H7 (cell line): ENCODE measurements around the gene ANKRD16. TPM values are rescaled to one million over a fixed set of nuclear protein-coding genes. Genes with fewer than 3 reads are reported as not detected.
"Not testable (repeated sequence)": the region's sequence is repeated elsewhere in the genome, so short reads cannot be mapped to it uniquely, and the experiment has no call there.

Experiments
- DNase-seq: peaks from one replicate; pipeline ENCODE4 v3.0.0; 2012
- H3K27me3 ChIP-seq: 2 replicates; pipeline ENCODE4 v1.6.0; 2011; ENCODE audit warnings: mild to moderate bottlenecking, low read length; ENCODE audit not compliant: control insufficient read depth, insufficient read depth
- H3K36me3 ChIP-seq: replicated peaks from 2 replicates; pipeline ENCODE4 v1.5.1; 2011; ENCODE audit warnings: low read length; ENCODE audit not compliant: control insufficient read depth, insufficient read depth
- H3K4me3 ChIP-seq: 2 replicates; pipeline ENCODE4 v1.5.1; 2011; ENCODE audit warnings: low read depth, mild to moderate bottlenecking, control low read depth, low read length, moderate library complexity; ENCODE audit not compliant: insufficient read depth
- total RNA-seq: library from RNA; depleted of rRNA; stranded (reverse); fragments of >200 nt; shearing (Covaris generic); gene quantifications from 2 replicates; pipeline ENCODE4 v1.2.3, GENCODE V29; 2014

The ANKRD16 gene
- total RNA-seq, 1 experiment from 2014 or later = 11.1 TPM

DNA sequence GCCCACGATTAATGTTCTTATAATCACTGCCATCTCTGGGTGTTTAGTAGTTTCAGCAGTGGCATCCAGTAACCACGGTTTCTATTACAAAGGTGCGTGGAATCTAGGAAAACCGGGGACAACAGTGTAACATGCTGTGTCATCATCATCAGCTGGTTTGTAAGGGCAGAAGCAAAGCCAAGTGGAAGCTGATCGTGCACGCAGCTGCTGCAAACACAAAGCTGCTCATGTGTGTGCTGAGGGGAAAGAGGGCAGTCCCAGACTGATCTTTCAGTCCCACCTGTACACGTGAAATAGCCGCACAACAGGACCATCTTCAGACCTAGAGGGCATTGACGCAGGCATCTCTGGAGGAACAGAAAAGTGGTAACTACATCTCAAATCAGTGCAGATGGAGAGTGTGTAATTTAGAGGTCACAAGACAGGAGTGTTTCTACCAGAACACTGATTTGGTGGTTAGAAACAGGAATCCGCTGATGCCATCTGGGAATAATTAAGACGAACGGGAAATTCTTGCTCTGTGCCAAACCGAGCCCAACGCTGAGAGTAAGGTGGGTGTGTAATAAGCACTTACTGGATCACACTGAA is 13.4 kb downstream of the ANKRD16 start:
- H3K4me3 ChIP-seq = no peak overlapping the region
- DNase-seq = no peak
- peaks cover 13% of the 10 kb centered on the region for H3K36me3 ChIP-seq
- no peaks in the 10 kb centered on the region for H3K27me3 ChIP-seq

DNA sequence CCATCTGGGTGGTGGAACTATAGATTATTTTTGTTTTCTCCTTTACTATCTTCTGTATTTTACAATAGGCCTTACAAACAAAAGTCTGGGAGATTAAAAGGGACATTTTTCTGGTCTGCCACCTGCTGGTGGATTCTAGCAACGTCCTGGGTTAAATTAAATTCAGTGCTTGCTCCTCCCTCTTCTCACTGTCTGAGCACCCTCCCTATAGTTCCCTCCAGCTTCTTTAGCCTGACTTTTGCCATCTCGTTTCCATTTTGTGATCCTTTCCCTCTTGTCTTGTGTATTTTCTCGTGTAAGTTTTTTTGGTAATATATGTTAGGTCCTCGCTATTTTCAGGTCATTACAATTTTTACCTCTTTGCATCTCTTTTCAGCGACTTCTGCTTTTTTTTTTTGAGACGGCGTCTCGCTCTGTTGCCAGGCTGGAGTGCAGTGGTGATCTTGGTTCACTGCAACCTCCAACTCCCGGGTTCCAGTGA is 16.1 kb downstream of the ANKRD16 start:
- Histone ChIP-seq H3K4me3 (no peak overlapping the region), H3K27me3 (no peaks in the 10 kb centered on the region), H3K36me3 (peaks cover 11% of the 10 kb centered on the region)
- DNase-seq = peak; percentile 84

DNA sequence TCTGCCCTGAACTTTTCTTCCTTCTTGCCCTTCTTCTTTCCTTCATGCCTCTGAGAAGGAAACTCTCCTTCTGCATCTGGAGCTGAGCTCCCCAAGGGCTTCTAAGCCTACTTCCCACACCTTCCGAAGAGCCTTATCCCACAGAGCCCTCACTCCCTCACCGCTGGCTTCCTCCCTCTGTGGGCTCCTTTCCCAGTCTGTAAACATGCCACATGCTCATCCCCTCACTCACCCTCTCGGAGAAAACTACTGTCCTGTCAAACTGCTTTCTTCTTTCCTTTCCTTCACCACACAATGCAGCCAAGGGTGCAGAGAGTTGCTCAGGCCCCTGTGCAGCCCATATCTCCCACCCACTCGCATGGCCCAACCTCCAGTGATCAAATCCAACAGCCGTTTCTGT is 18.1 kb downstream of the ANKRD16 start:
- Histone ChIP-seq H3K27me3 (no peaks in the 10 kb centered on the region), H3K36me3 (peaks cover 4% of the 10 kb centered on the region), H3K4me3 (no peak overlapping the region)
- no peak for DNase-seq

DNA sequence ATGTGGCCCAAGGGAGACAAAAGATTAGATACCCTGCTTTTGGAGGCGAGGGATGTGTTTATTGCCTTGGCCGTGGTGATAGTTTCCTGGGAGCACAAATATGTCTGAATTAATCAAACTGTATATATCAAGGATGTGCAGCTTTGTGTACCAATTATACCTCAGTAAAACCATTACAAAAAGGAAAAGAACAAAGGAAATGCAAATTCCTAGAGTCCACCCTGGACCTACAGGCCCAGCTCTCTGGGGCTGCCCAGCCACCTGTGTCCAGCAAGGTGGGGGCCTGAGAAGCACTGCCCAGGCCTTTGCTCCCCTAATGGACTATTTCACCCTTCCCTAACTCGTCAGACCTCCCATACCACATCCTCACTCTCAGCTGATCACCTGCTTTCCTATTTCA is 20.5 kb downstream of the ANKRD16 start:
- Histone ChIP-seq H3K36me3 (no peaks in the 10 kb centered on the region), H3K27me3 (no peaks in the 10 kb centered on the region), H3K4me3 (no peak overlapping the region)
- no peak for DNase-seq

DNA sequence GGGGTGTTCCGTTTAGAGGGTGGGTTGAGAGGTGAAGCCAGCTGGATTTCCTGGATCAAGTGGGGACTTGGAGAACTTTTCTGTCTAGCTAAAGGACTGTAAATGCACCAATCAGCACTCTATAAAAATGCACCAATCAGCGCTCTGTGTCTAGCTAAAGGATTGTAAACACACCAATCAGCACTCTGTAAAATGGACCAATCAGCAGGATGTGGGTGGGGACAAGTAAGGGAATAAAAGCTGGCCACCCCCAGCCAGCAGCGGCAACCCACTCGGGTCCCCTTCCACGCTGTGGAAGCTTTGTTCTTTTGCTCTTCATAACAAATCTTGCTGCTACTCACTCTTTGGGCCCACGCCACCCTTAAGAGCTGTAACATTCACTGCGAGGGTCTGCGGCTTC is 21.3 kb downstream of the ANKRD16 start:
- H3K27me3 ChIP-seq, DNase-seq, H3K36me3 ChIP-seq, H3K4me3 ChIP-seq: not testable (repeated sequence)

DNA sequence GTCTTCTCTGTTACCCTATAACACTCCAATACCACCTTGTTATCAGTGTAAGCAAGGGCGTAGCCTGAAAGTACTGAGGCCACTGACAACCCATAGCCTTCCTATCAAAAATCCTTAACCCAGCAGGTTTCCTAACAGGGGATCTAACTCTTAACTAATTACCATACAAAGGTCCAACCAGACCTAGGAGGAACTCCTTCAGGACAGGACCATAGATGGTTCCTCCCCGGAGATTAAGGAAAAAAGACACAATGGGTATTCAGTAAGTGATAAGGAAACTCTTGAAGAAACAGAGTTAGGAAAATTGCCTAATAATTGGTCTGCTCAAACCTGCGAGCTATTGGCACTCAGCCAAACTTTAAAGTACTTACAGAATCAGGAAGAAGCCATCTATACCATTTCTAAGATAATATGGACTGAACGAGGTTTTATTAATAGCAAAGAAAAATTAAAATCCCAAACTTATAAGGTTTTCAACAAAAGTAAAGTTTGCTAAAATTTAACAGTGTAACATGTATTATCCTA is 22.5 kb downstream of the ANKRD16 start:
- not testable (repeated sequence) for H3K27me3 ChIP-seq, DNase-seq, H3K36me3 ChIP-seq, H3K4me3 ChIP-seq

DNA sequence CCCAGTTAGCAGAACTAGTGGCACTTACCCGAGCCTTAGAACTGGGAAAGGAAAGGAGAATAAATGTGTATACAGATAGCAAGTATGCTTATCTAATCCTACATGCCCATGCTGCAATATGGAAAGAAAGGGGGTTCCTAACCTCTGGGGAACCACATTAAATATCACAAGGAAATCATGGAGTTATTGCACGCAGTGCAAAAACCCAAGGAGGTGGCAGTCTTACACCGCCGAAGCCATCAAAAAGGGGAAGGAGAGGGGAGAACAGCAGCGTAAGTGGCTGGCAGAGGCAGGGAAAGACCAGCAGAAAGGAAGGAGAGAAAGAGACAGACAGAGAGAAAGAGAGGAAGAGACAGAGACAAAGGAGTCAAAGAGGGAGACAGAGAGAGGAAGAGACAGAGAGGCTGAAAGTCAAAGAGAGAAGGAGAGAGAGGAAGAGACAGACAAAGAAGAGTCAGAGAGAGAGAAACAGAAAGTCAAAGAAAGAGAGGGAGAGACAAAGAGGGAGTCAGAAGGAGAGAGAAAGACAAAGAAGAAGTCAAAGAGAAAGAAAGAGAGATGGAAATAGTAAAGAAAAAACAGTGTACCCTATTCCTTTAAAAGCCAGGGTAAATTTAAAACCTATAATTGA is 23.1 kb downstream of the ANKRD16 start:
- DNase-seq, H3K27me3 ChIP-seq, H3K36me3 ChIP-seq, H3K4me3 ChIP-seq: not testable (repeated sequence)

DNA sequence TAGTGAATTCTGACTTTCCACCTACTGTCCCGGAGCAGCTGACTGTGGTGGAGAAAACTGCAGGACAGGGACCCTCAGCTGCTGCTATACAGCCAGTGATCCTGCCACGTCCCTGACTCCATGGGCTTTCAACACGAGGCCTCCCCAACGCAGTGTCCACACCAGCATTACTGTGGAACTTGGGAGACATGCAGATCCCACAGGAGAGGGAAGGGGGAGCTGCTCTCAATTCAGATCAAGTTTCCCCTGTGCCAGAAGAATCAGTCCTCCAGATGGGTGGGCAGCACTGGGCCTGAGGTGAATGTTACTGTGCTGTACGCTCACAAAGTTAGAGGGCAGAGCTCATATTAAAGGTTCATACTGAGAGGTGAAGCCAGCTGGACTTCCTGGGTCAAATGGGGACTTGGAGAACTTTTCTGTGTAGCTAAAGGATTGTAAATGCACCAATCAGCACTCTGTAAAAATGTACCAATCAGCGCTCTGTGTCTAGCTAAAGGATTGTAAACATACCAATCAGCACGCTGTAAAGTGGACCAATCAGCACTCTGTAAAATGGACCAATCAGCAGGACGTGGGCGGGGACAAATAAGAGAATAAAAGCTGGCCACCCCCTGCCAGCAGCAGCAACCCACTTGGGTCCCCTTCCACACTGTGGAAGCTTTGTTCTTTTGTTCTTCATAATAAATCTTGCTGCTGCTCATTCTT is 26.6 kb downstream of the ANKRD16 start:
- not testable (repeated sequence) for H3K27me3 ChIP-seq, H3K4me3 ChIP-seq, H3K36me3 ChIP-seq, DNase-seq

DNA sequence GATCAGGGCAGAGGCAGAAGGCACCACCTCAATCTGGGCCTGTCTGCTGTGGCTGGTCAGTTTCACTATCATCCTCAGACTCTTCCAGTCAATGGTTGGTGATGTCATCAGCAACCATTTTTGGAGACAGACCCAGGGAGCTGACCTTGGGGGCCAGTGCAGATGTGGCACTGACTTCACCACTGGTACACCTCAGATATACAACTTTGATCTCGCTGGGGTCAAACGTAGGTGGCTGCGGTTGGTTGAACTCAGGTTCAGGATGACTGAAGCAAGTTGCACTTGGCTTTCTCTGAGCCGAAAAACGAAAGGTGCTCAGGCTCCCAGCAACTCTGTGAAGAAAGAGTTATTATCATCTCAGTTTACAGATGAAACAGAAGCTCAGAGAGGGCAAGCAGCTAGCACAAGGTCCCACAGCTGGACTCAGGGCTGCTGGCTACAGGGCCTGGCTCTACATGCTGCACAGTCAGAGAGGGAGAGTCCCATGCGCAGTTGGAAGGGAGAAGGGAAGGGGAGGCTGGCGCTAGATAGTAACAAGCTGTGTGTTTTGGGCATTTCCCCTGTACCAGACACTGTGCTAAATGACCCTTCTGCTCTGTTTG is 27.2 kb downstream of the ANKRD16 start:
- DNase-seq = no peak
- H3K27me3 ChIP-seq = no peaks in the 10 kb centered on the region
- H3K36me3 ChIP-seq = no peaks in the 10 kb centered on the region
- no peak overlapping the region for H3K4me3 ChIP-seq

DNA sequence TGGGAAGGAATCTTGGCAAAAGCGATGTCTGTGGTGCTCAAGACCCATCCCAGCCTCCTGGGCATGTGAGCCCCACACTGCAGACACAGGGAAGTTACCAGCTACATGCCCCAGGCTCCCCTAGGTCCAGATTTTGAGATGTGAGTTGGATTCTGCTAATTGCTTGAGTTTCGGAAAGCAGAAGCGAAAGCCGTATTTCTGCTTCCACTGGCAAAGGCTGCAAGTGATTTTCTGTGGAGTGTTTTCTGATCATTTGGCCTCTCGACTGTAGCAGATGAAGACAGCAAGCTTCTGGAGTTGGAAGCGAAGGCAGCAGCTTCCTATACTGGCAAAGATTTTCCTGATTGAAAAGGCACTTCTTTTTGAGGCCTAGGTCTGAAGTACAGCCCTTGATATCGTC is 29.6 kb downstream of the ANKRD16 start:
- no peak for DNase-seq
- Histone ChIP-seq H3K36me3 (no peaks in the 10 kb centered on the region), H3K27me3 (no peaks in the 10 kb centered on the region), H3K4me3 (no peak overlapping the region)

DNA sequence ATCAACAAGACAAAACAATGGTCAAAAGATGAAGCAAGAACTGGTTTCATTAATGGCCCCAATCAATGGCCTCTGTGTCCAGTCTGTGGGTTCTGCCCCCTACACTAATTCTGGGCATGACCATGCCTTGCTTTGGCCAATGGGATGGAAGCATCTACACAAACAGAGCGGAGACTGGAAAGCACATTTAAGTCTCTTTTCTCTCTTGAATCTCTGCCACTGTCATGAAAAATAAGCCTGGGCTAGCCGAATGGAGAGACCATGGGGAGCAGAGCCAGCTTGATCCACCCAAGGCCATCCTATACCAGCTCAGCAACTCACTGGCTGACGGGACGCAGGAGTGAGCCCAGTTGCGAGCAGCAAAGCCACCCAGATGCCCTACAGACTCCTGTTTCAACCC is 30.9 kb downstream of the ANKRD16 start:
- DNase-seq = no peak
- Histone ChIP-seq H3K27me3 (no peaks in the 10 kb centered on the region), H3K4me3 (no peak overlapping the region), H3K36me3 (no peaks in the 10 kb centered on the region)

DNA sequence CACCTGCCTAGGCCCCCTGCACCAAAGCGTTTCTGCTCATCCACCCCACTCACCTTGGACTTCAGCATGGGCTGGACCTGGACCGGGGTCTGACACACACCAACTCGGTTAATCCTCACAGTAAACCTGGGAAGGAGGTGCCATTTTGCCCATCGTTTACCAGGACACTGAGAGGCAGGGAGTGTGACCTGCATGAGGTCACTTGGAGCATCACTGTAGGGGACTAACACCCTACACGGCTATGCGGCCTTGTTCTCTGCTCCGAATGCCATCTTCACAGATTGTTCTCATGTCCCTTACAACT is 33.0 kb downstream of the ANKRD16 start:
- H3K4me3 ChIP-seq = no peak overlapping the region
- H3K27me3 ChIP-seq = no peaks in the 10 kb centered on the region
- no peak for DNase-seq
- H3K36me3 ChIP-seq = no peaks in the 10 kb centered on the region

DNA sequence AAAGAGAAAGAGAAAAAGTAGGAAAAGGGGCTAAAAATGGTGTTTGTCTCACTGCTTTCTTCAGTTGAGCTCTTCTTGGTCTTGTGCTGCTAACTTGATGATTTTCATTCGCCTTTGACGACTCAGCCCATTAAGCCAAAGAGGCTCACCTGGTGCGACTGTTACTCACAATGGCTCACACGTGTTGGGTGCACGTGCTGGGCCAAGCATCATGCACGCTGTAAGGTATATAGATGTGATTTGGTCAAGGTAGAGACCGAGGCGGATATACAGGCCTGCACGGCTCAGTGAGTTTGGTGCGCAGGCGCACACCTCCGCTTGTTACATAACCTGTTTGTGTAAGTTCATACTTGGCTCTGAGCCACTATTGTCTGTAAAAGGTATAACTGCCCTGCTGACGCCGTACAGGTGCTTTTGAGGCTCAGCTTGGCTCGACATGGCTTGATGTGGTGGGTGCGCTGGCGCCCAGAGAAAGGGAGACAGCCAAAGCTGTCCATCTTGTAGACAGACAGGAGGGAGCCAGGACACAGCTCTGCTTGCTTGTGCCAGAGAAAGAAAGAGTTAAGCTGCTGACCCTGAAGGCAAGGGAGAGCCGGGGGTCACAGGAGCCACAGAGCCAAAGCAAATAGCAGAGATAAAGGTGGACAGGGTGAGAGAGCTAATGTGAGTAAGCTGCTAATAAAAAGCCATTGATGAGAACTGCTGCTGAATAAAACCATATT is 33.6 kb downstream of the ANKRD16 start:
- no peak for DNase-seq
- Histone ChIP-seq H3K36me3 (no peaks in the 10 kb centered on the region), H3K27me3 (no peaks in the 10 kb centered on the region), H3K4me3 (no peak overlapping the region)

DNA sequence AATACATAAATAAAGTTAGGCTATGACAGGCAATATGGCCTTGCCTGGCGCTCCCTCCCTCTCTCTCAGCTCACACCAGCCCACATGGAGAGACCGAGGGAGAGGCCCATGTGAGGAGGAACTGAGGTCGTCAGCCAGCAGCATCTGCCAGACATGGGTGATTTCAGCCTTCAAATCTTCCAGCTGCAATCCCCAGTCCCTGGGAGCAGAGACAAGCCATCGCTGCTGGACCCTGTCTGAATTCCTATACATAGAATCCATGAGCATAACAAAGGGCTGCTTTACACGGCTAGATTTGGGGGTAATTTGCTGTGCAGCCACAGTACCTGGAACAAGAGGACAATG is 35.6 kb downstream of the ANKRD16 start:
- H3K4me3 ChIP-seq = no peak overlapping the region
- no peaks in the 10 kb centered on the region for H3K36me3 ChIP-seq
- H3K27me3 ChIP-seq = no peaks in the 10 kb centered on the region
- DNase-seq = no peak
